Epithelial cell of esophagus (primary cell): ENCODE data around the gene DYNC2LI1.
A peak's percentile ranks its signal among the peaks of the same experiment; 100 is the strongest.

Source experiments
- DNase-seq: peaks from one replicate; pipeline ENCODE4 v3.0.0; 2010; ENCODE audit warnings: low read depth
- H3K4me3 ChIP-seq: 2 replicates; pipeline ENCODE4 v1.5.1; 2011; ENCODE audit warnings: mild to moderate bottlenecking, low read length, control low read depth
- TF ChIP-seq, protein P1 (sequence below): IDR thresholded peaks from 2 replicates; pipeline ENCODE4 v1.5.1; 2011; ENCODE audit warnings: low read depth, mild to moderate bottlenecking, low read length, control low read depth, inconsistent platforms; ENCODE audit not compliant: insufficient read depth; ENCODE audit errors: missing control alignments

The DYNC2LI1 gene

DNA sequence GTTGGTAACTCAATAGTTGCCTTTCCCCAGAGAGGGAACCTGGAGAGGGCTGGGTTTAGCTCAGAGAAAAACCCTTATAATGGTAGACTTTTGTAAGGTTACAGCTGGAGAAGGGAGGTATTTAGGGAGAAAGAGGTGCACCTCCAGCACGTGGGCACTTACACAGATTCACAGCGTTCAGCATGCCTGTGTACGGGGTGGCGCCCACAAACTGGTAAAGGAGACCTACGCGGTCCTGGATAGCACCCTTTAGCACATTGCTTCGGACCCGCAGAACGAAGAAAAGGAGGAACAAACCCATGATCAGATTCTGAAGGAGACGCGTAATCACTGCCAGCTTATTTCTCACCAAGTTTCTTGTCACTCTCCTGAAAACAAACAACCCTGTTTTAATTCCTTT is 49.9 kb downstream of the DYNC2LI1 start:
- TF ChIP-seq, protein P1, sequence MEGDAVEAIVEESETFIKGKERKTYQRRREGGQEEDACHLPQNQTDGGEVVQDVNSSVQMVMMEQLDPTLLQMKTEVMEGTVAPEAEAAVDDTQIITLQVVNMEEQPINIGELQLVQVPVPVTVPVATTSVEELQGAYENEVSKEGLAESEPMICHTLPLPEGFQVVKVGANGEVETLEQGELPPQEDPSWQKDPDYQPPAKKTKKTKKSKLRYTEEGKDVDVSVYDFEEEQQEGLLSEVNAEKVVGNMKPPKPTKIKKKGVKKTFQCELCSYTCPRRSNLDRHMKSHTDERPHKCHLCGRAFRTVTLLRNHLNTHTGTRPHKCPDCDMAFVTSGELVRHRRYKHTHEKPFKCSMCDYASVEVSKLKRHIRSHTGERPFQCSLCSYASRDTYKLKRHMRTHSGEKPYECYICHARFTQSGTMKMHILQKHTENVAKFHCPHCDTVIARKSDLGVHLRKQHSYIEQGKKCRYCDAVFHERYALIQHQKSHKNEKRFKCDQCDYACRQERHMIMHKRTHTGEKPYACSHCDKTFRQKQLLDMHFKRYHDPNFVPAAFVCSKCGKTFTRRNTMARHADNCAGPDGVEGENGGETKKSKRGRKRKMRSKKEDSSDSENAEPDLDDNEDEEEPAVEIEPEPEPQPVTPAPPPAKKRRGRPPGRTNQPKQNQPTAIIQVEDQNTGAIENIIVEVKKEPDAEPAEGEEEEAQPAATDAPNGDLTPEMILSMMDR: no peak
- H3K4me3 ChIP-seq: no peak overlapping the region
- DNase-seq: no peak

DNA sequence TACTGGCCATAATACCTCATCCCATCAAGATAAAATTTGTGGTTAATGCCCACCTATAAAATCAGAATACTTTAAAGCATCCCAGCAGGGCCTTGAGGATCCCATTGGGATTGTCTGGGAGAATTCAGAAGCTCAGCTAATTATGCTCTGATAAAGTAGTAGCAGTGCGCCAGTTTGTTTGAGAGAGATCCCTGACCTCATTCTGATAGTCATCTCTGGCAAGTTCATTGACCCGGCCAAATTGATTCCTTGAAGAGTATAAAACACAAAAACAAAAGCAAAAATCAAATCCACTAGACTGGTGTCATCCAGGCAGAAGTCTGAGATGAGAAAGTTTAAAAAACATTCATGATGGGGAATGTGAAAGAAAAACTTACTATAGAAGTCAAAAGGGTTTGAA is 50.7 kb downstream of the DYNC2LI1 start:
- TF ChIP-seq, protein P1: no peak
- H3K4me3 ChIP-seq: no peak overlapping the region
- no peak for DNase-seq

DNA sequence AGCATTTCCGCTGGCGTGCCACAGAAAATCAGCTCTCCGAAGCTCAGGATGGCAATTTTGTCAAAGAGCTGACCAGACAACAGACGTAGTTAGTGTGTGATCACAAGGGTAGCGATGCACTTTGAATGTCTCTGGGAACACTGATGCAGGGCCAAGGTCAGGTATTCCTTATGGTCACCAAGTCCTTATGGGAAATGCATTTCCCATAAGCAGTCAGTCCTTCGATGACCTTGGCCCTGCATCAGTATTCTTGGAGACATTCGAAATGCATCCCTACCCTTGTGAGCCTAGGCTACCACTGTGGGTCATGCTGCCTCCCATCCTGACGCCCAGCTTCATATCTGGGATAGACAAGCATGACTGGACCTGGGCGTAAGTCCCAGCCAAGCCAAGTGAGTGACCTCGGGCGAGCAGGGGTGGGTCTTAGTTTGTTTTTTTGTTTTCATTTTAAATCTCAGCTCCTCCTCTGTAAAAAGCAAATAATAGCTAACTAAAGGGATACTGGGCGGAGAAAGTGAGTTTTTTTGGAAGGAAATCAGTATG is 51.2 kb downstream of the DYNC2LI1 start:
- H3K4me3 ChIP-seq: no peak overlapping the region
- no peak for DNase-seq
- TF ChIP-seq, protein P1: no peak

DNA sequence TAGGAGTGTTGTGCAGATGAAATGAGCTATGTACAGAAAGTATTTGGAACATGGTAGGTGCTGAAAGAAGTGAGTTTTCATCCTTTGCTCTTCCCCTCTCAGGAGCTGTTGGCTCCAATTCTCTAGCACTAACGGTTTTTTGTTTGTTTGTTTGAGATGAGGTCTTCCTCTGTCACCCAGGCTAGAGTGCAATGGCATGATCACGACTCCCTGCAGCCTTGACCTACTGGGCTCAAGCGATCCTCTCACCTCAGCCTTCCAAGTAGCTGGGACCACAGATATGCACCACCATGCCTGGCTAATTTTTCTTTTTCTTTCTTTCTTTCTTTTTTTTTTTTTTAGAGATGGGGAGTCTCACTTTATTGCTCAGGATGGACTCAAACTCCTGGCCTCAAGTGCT is 52.0 kb downstream of the DYNC2LI1 start:
- TF ChIP-seq, protein P1: no peak
- no peak overlapping the region for H3K4me3 ChIP-seq
- no peak for DNase-seq

DNA sequence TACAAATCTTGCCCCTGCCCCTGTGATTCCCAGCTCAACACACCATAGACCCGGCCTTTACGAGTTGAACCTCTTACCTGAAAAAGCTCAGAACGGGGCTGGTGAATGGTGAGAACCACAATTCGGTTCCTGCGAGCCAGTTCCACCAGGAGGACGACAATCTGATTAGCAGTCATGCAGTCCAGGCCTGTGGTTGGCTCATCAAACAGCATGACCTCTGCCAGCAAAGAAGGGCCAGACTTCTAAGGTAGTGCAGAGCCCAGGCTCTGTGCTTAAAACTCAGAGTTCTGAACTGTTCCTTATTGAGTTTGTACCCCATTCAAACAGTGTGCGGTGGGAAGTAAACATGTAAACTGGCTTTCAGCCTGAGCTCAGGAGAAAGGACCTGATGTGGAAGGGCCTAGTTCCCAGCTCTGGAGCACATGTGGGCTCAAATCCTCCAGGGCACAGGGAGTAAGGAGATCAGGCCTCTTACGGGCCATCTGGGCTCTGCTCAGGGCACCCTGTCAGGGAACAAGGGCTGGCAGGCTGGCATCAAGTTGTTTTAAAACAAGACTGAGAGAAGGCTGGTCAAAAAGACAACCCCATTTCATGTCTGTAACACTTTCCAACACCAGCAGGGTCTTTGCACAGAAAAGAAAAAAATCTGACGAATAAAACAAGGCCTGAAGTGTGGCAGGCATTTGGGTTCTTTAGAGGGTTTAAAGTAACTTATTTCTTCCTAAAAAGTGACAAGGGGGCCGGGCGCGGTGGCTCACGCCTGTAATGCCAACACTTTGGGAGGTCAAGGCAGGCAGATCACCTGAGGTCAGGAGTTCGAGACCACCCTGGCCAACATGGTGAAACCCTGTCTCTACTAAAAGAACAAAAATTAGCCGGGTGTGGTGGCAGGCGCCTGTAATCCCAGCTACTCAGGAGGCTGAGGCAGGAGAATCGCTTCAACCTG is 52.7 kb downstream of the DYNC2LI1 start:
- no peak overlapping the region for H3K4me3 ChIP-seq
- TF ChIP-seq, protein P1: no peak
- DNase-seq: no peak

DNA sequence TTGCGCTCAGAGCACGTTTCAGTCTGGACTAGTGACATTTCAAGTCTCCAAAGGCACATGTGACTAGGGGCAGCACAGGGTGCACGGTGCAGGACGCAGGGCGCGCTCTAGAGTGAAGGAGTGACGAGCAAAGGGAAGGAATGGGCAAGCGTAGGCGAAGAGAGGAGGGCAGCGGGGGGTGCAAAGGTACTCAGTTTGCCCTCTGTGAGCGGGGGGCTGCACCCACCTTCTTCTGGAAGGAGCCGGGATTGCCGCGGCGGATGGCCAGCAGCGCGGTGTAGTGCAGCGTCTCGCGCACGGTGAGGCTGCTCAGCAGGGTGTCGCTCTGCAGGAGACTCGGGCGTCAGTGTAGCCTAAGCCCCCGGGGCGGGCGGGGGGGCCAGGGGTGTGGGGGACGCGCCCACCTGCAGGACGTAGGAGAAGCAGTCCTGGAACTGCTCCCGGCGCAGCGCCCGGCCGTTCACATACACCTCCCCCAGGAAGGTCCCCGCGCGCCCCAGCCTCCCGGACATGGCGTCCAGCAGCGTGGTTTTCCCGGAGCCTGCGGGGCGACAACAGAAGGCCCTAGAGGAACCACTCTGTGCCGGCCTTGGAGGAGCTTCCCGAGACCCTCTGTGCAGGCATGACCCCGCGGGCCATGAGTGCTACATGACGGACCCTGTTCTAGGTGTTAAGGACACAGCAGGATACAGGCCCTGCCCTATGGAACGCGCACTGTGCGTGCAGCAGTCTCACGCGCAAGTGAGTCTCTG is 57.9 kb downstream of the DYNC2LI1 start:
- peak overlapping the region; percentile 1 for H3K4me3 ChIP-seq
- peak; percentile 1 for DNase-seq
- TF ChIP-seq, protein P1: no peak
